Lower leg skin (tissue), 3 donors: ENCODE measurements around the gene VPS35L.

ENCODE experiments used
- CTCF ChIP-seq, 3 donors: fragments of 450-650 bp; IDR thresholded peaks; one replicate each; pipeline ENCODE4 v1.5.1; 2016; ENCODE audit warnings: antibody characterized with exemption in 3 of 3, mild to moderate bottlenecking in 3 of 3, moderate library complexity in 2 of 3
- POLR2A ChIP-seq, 2 donors: fragments of 450-650 bp; IDR thresholded peaks; one replicate each; pipeline ENCODE4 v1.6.1; 2016 to 2017; ENCODE audit warnings: antibody characterized with exemption in 2 of 2, mild to moderate bottlenecking in 1 of 2, moderate library complexity in 1 of 2

DNA sequence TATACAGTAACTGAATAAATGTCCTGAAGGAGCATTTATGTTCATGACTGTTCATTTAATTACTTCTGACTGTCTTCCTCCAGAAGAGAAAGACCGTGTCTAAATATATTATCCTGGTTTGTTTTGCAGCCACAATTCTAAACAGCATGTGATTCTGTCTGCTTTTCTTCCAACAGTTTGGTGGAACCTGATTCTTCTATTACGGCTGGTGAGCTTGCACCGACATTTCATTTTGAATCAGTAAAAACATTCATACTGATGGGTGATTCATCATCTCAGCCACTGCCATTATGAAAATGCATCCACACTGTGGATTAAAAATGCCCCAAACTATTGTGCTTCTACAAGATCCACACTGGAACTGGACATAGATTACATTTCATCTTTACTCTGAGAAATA lies 145.6 kb downstream of the VPS35L start:
- TF ChIP-seq CTCF (IDR thresholded peaks at IDR 0.05): no peak
- TF ChIP-seq POLR2A (IDR thresholded peaks at IDR 0.05): no peak
